DMS153 treated with DMSO at 0.1 percent for 48 hours (cell line): ENCODE measurements around the gene SETD1B.

ENCODE experiments used
- DNase-seq: peaks from one replicate; lab custom pipeline; 2025; ENCODE audit not compliant: unreplicated experiment; lab: John Stamatoyannopoulos, UW

Gene SETD1B

GRCh38 chr12:121823727-121824115, 19.9 kb downstream of the SETD1B start:
- DNase-seq = no peak

- no peak for DNase-seq
These were observed 21.3 kb downstream of the SETD1B start for GRCh38 chr12:121825041-121825523.

- DNase-seq = no peak
These were observed 22.7 kb downstream of the SETD1B start for GRCh38 chr12:121826318-121827150.

- DNase-seq = no peak
These were observed 23.7 kb downstream of the SETD1B start for GRCh38 chr12:121827351-121828099.

- DNase-seq = no peak
These were observed 24.5 kb downstream of the SETD1B start for GRCh38 chr12:121828306-121828705.

GRCh38 chr12:121828826-121829225, 25.0 kb downstream of the SETD1B start:
- DNase-seq = no peak

- no peak for DNase-seq
These were observed 25.6 kb downstream of the SETD1B start for GRCh38 chr12:121829250-121829918.

- DNase-seq = no peak
These were observed 26.3 kb downstream of the SETD1B start for GRCh38 chr12:121830134-121830533.

- no peak for DNase-seq
These were observed 26.9 kb downstream of the SETD1B start for GRCh38 chr12:121830588-121831265.

GRCh38 chr12:121831571-121832245, 27.9 kb downstream of the SETD1B start:
- no peak for DNase-seq

- DNase-seq = no peak
These were observed 33.9 kb downstream of the SETD1B start for GRCh38 chr12:121837680-121838079.

- DNase-seq = no peak
These were observed 34.3 kb downstream of the SETD1B start for GRCh38 chr12:121838126-121838525.

- peak; percentile 93 for DNase-seq
These were observed 35.5 kb downstream of the SETD1B start for GRCh38 chr12:121839106-121839992.

- DNase-seq = no peak
These were observed 36.4 kb downstream of the SETD1B start for GRCh38 chr12:121839993-121840761.

- no peak for DNase-seq
These were observed 39.6 kb downstream of the SETD1B start for GRCh38 chr12:121843236-121843982.

GRCh38 chr12:121845701-121846100, 41.9 kb downstream of the SETD1B start:
- DNase-seq = no peak

GRCh38 chr12:121849211-121849610, 45.4 kb downstream of the SETD1B start:
- DNase-seq = no peak

GRCh38 chr12:121849665-121850064, 45.9 kb downstream of the SETD1B start:
- no peak for DNase-seq
